NCI-H524 (cell line): ENCODE data around the gene MCM6.

ENCODE experiments used
- DNase-seq, 2 experiments: peaks; one replicate each; lab custom pipeline; 2025; lab: John Stamatoyannopoulos, UW

MCM6 gene

DNA sequence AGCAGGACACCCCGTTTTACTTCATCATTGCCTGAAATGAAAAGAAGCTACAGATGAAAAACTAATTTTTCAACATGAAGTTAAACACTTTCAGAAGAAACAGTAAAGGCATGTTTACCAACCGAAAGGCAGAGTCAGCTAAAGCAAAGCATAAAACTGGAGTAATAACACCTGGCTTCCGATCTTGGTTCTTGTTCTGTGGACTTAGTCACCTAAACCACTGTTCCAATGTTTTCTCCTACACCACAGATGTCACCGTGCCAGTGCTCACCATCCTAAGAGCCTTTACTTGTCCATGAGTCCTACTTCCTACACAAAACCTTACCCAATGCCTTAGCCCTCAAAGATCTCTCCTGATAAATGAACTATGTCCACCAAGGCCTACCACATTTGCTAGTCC lies 13.5 kb downstream of the MCM6 start:
- DNase-seq: no peak

DNA sequence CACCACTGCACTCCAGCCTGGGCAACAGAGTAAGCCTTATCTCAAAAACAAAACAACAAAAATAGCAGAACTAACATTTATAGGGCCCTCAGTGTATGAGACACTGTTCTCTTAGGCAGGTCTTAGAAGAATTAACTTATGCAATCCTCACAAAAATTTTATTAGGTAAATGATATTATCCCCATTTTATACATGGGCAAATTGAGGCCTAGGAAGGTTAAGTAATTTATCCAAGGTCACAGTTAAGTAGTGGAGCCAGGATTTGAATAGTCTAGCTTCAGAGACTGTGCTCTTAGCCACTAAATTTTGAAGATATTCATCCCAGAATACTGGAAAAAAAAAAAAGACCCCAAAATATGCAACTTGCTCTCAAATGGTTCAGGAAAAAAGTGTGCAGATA lies 22.8 kb downstream of the MCM6 start:
- DNase-seq: no peak

DNA sequence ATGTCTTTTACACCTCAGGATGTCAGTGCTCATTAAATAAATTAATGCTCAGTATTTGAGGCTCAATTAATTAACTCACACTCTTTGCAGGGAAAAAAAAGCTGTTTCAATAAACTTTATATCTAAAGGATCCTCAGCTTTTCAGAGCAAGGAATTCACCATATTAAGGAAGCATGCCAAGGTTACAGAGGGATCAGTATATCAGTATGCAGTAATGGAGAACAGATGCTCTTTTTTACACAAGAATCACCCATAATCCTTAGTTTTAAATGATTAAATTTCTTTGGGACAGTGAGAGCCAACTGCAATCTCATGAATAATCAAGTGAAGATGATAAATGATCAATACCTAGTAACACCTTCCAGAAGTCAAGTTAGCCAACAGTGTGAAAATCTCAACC lies 24.4 kb downstream of the MCM6 start:
- no peak for DNase-seq

DNA sequence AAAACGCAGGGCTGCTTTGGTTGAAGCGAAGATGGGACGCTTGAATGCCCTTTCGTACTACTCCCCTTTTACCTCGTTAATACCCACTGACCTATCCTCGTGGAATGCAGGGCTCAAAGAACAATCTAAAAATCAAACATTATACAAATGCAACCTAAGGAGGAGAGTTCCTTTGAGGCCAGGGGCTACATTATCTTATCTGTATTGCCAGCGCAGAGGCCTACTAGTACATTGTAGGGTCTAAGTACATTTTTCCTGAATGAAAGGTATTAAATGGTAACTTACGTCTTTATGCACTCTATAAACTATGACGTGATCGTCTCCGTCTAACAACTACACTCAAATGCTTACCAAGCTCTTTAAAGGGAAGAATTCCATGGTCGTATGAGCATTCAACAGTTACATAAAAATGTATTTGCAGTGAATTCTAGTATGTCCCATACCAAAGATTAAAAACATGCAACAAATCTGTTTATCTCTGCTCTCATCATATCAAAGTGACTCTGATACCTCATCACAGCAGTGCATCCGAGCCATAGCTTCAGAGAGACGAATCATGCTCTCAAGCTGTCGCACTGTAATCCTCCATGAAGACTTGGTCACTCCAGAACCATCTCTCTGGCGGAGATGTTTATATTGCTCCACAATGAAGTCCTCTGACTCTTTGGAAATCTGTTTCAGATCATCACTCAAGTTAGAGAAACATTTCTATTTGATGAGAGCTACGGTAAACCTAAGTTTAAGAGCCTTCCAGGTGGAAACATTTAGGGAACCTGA lies 25.2 kb downstream of the MCM6 start:
- no peak for DNase-seq

DNA sequence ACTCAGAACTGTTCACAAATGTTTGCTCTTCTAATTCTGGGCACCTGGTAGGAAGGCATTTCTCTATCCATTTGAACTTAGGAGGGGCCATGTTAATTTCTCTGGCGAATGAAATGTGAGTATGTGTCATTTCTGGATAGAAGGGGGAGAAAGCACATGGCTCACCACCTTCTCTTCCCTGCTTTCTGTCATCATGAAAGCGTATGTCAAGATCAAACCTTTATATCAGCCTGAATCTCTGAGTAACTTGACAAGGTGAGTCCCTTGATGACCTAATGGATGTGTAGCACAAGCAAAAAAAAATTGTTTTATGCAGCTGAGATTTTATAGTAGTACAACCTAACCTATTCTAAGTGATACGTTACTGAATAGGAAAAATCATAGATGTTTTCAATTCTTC lies 27.2 kb downstream of the MCM6 start:
- no peak for DNase-seq

DNA sequence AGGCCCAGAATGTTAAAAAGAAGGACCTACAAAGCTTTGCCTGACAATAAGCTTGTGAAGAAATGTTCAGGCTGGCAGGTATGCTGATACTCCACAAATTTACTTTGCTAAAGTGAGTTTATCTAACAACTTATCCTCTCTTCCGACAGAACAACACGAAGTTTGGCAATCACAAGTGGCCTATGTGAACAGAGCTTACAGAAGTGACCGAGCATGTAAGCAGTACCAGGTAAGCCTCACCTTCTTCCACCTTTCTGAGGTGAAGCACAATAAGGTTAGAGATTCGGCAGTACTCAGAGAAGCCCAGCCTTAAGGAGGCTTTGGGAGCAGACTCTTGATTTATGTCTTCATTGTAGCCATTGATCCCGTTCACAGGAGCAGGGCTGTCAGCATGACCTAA lies 30.2 kb downstream of the MCM6 start:
- DNase-seq: no peak

DNA sequence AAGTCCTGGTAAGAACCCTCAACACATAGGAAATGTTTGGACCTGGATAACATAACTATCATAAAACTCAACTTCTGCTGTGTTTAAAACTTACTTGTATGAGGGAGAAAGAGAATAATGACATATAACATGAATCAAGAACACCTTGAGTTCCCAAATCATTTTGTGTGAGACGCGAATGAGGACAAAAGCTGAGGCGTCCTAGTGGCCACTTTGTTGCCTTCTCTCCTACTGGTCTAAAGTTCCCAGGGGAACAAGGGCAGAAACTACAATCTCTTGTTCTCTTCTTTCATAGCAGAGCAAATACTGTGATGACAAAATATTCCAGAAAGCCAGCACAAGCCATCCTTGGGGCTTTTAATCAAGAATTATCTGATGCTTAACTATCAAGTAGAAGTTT lies 31.0 kb downstream of the MCM6 start:
- DNase-seq: no peak

DNA sequence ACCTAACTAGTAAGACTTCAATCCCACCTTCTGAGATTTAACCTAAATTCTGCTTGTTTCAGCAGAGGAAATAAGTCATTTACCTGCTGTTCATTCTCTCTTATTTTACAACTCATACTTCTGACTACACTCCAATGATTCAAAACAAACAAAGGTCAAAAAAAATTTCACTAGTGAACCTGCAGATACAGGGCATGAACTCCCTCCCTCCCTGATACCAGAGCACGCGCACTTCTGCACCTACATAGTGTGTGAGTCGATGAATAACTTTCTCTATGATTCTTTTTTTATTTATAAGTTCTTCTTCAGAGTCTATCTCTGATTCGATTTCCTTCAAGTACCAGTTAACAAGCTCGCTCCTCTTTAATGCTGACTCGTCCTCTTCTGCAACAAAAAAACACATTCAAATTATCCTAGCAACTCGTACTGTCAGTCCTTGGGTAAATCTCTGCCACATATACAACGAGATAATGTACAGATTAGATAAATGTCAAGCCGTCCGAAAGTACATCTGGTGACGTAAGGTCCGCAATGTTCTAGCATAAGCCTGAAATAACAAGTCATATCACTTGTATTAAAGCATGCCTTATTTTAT lies 31.8 kb downstream of the MCM6 start:
- DNase-seq: no peak

DNA sequence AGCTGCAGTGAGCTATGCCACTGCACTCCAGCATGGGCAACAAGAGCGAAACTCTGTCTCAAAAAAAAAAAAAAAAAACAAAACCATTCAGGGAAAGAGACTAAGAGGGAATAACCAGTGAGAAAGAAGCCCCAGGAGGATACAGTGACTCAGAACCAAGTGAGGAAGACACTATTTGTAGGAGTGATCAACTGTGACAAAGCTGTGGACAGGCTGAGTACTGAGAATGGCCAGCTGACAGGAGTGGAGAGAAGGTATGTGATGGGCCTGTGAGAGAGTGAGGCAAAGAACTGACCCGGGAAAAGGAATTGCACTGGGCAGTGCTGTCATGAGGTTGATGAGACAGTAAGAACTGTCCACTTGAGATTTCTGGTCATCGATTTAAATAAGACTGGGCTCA lies 32.6 kb downstream of the MCM6 start:
- DNase-seq: no peak

DNA sequence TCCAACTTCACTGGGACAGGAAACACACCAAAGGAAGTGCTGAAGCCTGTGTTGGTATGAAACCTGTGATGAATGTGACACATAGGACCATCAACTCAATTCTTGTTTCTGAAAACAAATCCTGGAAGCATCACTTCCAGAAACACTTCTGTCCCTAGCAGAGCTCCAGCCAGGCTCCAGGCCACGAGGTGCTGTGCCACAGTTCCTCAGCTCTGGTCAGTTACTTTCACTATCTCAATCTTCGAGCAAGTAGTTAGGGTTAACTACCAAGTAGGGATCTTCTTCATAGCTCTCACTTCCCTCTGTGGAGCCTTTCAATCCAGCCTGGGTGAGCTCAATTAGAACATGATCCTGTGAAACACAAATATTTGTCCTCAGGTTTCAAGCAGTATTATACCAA lies 35.6 kb downstream of the MCM6 start:
- DNase-seq: no peak

DNA sequence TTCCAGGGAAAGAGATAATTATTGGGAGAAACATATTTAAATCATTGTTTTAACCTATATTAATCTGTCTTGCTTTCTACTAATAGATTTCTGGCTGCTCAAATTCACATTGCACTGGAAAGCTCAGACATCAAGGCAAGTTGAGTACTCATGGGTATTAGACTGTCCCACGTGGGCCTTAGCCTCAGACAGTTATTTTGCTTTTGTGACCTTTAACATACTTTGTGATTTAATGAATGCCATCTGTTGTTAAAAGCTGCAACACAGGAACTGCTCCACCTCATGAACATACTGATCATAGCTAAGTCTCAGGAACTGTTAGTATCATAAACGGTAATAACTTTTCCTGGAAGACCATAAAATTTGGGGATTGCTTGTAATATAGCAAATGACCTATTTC lies 36.5 kb downstream of the MCM6 start:
- peak; percentile 62 to 90 for DNase-seq

DNA sequence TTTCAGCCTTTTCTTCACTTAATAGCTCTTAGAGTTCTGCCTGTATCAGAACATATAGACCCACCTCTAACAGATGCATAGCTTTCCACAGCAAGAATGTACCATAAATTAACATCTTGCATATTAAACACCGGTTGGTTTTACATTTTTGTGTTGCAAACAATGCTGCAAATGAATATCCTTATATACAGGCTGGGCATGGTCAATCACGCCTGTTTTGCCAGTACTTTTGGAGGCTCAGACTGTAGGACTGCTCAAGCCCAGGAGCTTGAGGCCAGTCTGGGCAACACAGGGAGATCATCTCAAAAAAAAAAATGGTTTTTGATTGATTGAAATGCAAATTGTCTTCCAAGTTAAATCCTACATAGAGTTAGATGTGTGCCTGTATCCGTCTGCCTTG lies 37.7 kb downstream of the MCM6 start:
- no peak for DNase-seq

DNA sequence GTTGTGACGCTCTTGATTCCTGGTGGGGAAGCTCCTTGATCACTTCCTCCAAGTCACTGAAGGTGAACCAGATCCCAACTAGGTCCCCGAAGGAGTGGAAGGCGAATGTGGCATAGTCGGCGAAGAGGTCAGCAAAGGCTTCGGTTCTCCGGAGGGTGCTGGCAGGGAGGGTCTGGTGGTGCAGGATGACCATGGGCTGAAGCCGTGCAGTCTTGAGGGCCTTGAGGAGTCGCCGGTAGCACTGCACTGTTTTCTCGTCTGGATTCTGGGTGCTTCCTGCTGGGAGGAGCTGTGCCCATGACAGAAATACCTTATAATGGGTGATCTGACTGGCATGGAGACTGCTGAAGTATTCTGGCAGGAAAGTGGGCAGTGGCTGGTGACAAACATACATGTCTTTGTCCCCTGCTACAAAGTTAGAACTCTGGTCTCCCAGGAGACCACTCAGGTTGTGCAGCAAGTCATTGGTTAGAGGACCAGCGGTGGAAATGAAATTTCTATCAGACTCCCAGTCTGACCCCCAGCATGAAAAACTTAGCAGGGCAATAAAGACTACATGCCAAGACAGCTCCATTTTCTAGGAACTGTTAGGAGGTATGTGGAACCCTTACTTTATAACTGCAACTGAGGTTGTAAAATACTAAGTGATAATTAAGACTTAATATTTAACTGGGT lies 39.5 kb downstream of the MCM6 start, which contains the start of gene LCT:
TSS of gene LCT (minus strand) at position 589 of the 675 bp plus-strand sequence. CDS start at position 574, 15 bp downstream.
- no peak for DNase-seq

DNA sequence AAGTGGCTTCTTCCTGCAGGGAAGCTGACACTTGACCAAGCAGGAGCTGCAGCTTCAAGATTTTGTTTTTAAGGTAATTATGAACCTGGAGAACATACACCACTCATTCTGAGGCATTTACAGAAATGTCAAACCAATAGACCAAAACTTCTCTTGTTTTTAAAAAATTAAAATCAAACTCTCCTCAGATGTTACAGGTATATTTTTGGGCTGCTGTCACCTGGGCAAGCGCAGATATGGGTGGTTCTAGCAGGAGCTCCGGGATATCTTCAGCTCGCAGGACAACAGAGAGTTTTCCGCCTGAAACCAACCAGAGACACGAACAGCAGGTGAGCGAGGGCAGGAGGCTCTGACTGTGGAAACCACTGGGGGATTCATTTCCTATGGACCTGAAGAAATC lies 43.4 kb downstream of the MCM6 start:
- DNase-seq: no peak

DNA sequence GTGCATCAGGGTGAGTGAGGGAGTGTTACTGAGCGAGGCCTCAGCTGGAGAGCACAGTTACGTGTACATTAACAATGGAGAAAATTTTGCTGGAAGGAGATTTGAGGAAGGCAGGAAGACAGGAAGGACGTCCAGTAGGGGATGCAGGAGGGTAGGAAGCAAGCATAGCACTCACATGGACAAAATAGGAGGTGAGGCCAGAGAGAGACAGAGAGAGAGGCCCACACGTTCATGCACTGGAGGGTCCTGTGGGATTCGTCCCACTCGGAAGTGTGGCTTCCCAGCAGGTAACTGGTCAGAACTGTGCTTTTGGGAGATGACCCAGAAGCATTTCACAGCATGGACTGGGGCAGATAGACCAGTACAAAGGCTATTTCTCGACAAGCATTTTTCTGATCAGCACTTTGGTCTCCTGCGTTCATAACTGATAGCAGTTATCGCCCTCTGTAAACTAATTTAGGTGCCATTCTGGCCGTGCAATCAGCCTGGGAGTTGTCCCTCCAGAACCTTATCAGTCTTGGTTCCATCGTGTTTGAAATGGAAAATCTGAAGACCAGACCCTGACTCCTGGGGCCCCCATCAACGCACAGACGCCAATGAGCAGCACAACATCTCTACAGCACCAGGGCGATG lies 44.9 kb downstream of the MCM6 start:
- no peak for DNase-seq

DNA sequence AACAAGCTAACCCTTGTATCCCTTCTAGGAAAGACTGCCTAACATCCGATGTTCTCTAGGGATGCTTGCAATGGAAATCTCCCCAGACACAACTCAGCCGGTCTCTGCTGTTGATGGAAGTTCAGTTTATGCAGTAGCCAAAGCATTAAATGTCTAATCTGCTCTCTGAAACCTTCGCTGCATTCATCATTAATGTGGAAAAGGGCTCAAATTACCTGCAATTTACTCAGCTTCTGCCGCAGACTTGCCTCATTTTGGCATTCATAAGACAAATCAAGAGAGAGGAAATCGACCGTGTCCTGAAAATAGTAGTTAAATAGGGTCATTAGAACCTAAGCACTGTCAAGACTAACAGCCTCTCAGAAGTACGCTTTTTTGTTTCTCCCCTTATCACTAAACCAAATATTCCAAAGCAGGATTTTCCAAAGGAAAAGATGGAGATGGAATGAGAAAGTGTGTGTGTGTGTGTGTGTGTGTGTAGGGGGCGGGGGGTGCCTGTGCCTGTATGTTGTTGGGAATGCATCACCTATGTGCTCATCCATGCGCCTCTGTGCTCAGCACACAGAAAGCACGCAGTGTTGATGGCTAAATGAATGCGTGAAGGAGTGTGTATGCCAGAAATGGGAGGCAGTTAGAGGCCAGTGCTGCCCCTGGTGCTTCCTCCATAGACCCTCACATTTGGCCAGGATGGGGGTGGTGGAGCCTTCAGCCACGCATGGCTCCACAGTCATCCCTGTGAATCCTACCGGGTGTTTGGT lies 46.7 kb downstream of the MCM6 start:
- DNase-seq: peak in 1 of 2 experiments; percentile 25

DNA sequence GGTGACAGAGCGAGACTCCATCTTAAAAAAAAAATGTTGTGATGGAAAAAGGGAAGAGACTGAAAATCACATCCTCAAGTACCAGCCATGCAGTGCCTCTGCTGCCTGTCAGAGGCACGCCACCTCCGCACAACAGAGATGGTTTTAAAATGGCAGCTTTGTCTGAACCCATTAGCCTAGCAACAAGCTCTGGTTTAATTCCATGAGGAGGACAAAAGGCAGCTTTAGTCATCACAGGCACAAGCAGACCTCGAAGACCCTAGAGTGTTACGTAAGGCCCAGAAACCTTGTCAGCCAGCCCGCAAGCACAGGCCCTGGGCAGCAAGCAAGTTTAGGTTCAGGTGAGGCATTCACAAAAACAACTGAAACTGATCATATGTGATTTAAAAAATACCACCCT lies 49.7 kb downstream of the MCM6 start:
- DNase-seq: no peak

DNA sequence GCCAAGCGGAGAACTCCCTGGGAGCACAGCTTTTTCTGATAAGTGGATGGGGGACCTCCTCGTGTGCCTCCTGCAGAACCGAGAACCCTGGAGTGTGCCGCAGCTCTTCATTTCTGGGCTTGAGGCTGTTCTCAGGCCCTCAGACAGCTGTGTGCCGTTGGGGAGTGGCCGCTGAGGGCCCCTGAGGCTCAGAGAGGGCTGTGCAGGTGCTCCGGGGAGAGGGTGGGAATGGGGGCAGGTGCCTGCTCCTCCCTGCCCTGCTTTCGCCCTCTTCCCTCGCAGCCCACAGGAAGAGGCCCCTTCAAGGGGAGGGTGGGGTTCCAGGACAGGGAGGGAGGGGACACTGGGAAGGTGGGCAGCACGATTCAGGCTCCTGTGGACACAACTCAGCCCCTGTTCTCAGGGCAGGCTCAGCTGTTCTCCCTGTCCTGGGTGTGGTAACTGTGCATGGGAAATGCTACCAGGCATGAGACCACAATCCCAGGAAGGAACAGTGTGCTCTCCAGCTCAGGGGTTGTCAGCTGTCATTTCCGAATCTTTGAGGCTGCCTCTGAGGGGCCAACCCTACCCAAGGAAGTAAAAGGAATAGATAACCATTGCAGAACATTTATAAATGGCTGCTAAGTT lies 50.6 kb downstream of the MCM6 start:
- DNase-seq: no peak

DNA sequence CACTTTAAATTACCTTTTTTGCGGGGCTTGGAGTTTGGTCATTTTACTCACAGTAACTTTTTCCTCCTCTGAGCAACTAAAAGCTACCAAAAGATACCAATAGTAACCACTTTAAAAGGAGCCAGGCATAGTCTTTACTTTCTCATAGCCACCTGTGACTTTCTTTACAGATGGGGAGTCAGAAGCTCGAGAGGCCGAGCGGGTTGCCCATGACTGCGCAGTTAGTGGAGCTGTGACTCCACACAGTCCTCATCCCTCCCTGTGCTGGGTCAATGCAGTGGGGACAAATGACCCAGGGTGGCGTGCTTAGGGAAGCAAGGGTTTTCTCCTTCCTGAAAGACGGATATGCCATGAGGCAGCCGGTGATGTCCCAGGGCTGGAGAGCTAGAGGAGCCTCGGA lies 51.1 kb downstream of the MCM6 start:
- DNase-seq: no peak

DNA sequence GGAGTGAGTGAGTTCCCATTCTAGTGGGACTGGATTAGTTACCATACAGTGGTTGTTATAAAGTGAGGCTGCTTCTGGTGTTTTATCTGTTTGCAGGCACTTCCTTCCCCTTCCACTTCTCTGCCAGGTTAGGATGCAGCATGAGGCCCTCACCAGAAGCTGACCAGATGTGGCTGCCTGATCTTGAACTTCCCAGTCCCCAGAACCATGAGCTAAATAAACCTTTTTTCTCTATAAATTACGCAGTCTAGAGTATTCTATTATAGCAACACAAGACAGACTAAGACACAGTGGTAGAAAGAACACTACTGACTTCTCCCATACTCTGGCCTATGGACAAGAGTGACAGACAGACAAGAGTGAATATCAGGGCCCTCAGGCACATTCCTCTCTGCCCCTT lies 53.4 kb downstream of the MCM6 start:
- DNase-seq: no peak

DNA sequence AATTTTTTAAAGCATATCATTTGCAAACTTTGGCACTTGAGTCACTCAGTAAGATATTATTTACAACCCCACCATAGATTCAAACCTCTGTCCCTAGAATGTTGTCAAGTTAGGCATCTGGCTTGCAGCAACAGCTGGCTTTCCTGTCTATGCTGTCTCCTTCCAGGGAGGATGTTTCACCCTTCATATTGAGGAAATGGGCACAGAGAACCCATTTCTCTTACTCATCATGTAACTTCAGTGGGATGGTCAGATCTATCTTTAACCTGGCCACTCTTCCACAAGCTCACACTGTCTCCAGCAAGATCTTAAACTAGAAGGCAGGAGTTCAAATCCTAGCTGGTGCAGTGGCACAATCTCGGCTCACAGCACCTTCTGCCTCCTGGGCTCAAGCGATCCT lies 55.1 kb downstream of the MCM6 start:
- DNase-seq: no peak
